ENCODE results near the gene TPSB2. TPM values are rescaled to one million over a fixed set of nuclear protein-coding genes. Genes with fewer than 3 reads are reported as not detected.
A peak's percentile ranks its signal among the peaks of the same experiment; 100 is the strongest.
"Not testable (repeated sequence)": the region's sequence is repeated elsewhere in the genome, so short reads cannot be mapped to it uniquely, and the experiment has no call there.

The TPSB2 gene
- total RNA-seq, 1 donor from 2014 or later, result not detected

DNA sequence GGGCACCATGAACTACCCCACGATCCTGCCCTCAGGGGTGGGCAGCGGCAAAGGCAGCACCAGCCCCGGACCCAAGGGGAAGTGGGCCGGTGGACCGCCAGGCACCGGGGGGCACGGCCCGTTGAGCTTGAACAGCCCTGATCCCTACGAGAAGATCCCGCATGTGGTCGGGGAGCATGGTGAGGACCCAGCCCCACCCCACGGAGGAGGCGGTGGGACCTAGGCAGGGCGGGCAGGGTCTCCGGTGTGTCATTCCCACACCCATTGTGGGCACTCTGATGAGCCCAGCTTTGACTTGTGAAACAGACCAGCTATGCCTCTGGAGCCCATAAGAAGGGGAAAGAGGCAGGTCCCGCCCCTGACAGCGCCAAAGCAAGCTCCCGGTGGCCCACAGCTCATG, 27.7 kb downstream of the TPSB2 start:
- no peak for DNase-seq (ENCODE audit: low read depth in 2 of 2)

DNA sequence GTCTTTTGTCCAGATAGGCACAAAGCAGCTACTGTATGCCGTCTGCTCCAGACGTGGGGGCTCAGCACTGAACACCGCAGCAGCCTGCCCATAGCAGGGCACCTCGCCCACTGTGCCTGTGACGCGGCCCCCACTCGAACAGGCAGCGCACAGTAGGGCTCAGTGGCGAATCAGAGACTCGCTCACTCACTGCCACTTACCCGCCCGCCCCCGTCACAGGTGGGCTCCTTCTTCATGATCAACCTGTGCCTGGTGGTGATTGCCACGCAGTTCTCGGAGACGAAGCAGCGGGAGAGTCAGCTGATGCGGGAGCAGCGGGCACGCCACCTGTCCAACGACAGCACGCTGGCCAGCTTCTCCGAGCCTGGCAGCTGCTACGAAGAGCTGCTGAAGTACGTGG, 28.5 kb downstream of the TPSB2 start:
- DNase-seq (ENCODE audit: low read depth in 2 of 2), result no peak

DNA sequence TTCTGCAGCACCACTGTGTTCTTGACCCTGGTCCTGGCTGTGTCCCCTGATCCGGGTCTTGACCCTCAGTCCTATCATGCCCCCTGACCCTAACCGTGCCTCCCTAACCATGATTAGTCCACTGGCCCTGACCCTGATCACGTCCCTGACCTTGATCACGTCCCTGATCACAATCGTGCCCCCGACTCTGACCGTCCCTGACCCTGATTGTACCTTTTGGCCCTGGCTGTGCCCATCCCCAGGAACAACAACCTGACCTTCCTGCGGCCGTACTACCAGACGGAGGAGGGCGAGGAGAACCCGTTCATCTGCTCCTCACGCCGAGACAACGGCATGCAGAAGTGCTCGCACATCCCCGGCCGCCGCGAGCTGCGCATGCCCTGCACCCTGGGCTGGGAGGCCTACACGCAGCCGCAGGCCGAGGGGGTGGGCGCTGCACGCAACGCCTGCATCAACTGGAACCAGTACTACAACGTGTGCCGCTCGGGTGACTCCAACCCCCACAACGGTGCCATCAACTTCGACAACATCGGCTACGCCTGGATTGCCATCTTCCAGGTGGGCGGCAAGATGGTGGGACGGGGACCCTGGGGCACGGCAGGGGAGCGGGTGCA, 29.9 kb downstream of the TPSB2 start:
- DNase-seq (ENCODE audit: low read depth in 2 of 2), result no peak

DNA sequence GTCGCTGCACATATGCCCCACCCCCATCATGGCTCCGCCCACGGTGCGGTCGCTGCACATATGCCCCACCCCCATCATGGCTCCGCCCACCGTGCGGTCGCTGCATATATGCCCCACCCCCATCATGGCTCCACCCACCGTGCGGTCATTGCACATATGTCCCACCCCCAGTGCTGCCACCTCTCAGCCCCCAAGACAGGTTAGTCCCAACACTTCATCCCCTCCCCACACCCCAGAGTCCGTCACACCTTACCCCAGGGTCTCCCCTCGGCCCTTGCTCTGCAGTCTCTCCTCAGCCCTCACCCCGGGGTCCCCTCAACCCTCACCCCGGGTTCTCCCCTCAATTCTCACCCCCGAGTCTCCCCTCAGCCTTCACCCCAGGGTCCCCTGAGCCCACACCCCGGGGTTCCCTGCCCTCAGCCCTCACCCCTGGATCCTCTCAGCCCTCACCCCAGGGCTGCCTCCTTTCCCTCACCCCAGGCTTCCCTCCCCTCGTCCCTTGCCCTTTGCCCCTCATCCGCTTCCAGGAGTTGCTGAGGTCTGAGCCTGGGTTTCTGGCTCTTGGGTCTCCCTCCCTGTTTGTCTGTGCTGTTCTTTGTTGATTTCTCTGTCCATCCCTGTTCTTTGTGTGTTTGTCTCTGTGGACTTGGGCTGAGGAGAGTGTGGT, 30.5 kb downstream of the TPSB2 start:
- DNase-seq (ENCODE audit: low read depth in 2 of 2), result no peak

DNA sequence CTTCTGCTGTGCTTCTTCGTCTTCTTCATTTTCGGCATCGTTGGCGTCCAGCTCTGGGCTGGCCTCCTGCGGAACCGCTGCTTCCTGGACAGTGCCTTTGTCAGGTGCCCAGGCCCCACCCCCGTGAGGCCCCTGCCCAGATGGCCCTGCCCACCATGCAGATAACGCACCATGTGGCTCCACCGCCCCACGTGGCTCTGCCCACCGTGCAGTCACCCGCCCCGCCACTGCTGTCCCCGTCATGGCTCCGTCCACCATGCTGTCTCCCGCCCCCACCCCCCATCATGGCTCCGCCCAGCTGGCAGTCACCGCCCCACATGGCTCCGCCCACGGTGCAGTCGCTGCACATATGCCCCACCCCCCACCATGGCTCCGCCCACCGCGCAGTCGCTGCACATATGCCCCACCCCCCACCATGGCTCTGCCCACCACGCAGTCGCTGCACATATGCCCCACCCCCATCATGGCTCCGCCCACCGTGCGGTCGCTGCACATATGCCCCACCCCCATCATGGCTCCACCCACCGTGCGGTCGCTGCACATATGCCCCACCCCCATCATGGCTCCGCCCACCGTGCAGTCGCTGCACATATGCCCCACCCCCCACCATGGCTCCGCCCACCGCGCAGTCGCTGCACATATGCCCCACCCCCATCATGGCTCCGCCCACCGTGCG, 31.2 kb downstream of the TPSB2 start:
- not testable (repeated sequence) for DNase-seq (ENCODE audit: low read depth in 2 of 2)

DNA sequence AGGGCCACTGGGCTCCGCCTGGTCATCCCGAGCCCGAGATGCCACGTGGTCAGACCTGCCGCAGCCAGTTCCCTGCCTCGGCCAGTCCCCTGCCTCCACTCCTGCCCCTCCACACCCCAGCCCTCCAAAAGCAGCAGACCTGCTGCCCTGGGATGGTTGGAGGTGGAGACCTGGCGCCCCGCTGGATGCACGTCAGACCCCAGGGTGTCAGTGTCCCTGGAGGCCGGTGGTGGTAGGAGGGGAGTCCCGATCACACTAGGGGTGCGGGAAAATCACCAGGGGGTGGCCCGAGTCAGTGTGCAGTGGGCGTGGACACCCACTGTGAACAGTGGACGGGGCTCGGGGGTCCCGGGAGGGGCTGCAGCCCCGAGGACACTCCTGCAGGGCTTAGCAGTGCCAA, 31.8 kb downstream of the TPSB2 start:
- DNase-seq (ENCODE audit: low read depth in 2 of 2), result no peak

DNA sequence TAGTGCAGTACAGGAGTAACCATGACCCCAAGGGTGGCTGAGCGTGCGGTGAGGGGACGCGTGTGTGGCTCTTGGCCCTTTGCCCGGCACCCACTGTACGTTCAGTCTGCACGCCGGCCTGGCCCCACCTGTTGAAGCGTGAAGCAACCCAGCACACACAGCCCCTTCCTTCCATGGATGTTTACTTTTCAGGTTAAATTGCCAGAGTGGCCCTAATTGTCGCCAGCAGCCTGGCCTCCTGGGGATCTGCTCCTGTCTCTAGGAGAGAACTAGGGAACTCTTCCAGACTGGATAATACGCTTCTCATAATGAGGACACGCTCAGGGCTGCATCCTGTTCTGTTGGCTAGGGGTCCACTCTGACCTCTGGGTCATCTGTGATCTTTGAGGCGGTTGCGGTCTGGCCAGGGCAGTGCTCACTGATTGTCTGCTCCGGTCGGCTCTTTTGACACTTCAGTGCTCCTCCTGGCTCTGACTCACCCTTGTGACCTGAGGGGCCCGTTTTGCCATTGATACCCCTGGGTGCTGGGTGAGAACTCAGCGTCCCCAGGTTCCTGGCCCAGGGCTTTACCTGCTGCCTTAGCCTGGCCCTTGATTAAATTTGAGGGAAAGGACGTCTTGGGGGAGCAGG, 32.6 kb downstream of the TPSB2 start:
- no peak for DNase-seq (ENCODE audit: low read depth in 2 of 2)

DNA sequence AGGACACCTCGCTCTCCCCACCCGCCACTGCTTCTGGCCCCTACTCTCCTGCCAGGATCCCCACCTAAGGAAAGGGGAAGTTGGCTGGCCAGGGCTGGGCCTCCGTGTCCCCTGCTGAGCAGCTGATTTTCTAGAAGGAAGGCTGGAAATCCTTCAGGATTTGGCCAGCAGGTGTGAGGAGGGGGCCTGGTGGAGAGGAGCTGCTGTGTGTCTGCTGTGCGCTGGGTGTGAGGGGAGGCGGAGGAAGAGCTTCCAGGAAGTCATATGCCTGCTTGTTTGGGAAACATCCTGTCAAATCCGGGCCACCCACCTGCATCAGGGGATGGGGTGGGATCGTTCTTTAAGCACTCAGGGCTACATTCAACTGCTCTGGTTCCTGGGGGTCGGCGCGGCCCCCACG, 33.5 kb downstream of the TPSB2 start:
- no peak for DNase-seq (ENCODE audit: low read depth in 2 of 2)

DNA sequence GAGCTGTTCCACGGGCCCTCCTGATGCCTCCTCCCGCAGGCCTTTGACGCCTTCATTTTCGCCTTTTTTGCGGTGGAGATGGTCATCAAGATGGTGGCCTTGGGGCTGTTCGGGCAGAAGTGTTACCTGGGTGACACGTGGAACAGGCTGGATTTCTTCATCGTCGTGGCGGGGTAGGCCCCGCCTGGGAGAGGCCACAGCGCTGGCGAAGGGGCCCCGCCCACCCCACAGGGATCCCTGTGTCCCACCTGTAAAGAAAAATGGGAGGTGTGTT, 34.7 kb downstream of the TPSB2 start:
- no peak for DNase-seq (ENCODE audit: low read depth in 2 of 2)

DNA sequence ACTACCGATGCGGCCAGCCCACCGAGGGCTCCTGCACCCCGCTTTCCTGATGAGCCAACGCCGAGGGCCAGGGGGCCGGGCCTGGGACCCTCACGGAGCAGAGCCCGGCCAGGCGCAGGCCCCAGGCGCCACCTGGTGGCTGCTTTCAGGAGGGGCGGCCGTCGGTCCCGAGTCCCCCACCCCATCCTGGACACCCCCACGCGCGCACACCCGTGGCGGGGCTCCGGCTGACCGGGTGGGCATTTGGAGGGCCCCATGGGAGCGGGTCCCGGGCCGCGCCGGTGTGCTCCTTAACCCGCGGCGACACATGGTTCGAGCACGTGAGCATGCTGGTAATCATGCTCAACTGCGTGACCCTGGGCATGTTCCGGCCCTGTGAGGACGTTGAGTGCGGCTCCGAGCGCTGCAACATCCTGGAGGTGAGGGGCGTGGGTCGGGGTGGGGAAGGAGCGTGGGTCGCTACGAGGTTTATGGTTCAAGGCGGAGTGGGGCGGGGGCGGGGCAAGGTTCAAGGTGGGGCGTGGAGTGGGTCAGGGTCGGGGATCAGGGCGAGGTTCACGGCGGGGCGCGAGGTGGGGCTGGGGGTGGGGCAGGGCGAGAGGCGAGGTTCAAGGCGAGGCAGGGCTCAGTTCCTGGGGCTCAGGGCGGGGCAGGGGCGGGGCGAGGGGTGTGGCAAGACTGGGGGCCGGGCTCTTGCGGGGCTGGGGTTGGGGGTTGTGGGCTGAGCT, 35.2 kb downstream of the TPSB2 start:
- DNase-seq (ENCODE audit: low read depth in 2 of 2), result no peak

DNA sequence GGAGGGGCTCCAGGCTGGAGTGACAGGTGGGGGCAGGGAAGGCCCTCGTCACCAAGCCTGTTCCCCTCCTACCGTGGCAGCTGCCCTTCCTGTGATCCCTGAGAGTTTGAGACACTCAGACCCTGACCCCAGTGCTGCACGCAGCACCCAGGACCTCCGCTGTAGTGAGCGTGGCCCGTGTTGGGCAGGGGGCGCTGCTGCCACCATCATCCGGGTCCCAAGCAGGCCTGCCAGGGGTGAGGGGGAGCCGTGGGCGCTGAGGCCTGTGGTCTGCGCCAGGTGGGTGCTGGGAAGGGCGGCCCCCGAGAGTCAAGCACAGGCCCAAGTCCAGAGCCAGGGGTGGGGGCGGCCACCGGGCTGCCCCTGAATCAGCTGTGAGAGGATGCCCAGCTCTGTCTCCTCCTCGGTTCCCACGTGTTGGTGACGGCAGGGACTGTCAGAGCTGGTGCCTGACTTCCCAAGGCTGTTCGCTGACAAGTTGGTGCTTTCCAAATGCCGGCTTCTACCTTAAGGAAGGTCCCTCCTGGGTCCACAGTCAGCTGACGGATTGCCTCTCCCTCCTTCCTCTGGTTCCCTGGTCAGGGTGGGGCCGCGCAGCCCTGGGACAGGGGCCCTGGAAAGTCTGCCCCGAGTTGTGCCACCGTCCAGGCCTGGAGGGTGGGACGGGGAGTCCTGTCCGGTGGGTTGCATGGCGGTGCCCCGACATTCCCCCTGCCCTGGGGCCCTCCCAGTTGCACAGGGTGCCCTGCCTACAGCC, 36.0 kb downstream of the TPSB2 start:
- no peak for DNase-seq (ENCODE audit: low read depth in 2 of 2)

DNA sequence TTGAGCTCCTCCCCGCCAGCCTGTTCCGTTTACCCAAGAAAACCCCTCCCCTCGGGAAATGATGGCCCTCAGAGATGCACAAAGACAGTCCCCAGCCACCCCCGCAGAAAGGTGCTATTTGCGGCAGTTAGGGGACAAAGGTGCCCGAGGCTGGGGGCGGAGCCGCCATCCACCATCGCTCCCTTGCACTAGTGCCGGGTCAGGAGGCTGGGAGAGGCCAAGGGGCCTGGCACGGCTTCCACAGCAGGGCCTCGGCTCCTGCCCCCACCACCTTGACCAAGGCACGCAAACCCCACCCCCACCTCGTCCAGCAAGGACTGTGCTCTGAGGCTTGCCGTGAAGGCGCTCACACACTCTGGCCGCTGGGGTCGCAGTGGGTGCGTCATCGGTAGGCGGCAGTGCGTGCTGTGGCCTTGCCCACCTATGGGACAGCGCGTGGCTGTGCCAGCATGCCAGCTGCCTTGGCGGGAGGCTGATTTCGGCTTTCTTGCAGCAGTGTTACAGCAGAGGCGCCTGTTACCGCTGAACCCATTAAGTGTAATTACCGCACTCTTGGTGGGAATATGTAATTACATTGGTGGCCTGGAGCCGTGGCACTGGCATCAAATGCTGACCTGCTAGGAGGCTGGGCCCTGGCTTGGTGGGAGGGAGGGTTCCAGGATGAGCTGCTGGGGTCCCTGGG, 36.7 kb downstream of the TPSB2 start:
- no peak for DNase-seq (ENCODE audit: low read depth in 2 of 2)

DNA sequence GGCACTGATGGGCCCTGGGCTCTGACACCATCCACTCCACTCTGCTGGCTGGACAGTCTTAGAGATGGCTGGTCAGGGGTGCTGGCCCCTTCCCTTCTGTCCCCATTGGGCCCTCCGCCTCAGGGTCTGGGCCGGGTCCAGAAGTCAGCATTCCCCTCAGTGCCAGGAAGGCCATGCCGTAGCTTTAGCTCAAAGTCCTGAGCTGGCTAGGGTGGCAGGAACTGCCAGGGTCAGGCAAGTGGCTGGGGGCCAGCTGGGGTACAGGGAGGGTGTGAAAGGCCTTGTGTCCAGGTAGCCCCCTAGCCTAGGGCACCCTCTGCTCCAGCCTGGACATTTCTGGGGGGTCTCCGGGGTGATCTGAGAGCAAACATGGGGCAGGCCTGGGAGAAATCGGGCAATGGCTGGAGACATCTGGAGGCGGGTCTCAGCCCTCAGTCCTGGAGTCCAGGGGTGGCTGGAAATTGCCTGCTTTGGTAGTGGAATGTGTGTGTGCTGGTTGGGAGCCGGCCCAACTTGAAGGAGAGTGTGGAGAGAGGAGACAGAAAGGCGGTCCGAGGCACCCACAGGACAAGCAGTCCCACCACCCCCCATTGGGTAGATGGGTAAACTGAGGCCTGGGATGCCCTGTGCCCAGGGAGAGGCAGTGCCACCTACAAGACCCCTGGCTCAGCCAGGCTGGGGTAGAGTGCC, 37.5 kb downstream of the TPSB2 start:
- no peak for DNase-seq (ENCODE audit: low read depth in 2 of 2)

DNA sequence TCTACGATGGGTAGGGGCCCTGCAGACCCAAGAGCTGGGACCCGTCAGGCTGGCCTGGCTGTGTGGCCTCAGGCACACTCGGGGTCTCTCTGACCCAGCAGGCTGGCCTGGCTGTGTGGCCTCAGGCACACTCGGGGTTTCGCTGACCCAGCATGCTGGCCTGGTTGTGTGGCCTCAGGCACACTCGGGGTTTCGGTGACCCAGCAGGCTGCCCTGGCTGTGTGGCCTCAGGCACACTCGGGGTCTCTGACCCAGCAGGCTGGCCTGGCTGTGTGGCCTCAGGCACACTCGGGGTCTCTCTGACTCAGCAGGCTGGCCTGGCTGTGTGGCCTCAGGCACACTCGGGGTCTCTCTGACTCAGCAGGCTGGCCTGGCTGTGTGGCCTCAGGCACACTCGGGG, 39.2 kb downstream of the TPSB2 start:
- not testable (repeated sequence) for DNase-seq (ENCODE audit: low read depth in 2 of 2)

DNA sequence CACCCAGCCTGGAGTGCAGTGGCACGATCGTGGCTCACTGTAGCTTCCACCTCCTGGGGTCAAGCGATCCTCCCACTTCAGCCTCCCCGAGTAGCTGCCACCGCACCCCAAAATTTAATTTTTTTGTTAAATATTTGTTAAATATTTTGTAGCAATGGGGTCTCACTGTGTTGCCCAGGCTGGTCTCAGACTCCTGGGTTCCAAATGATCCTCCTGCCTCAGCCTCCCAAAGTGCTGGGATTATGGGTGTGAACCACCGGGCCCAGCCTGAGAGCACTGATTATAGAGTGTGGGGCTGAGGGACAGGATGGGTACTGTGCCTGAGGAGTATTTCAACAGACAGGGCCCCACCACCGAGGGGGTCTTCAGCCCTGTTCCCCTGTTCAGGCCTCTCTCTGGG, 40.5 kb downstream of the TPSB2 start:
- no peak for DNase-seq (ENCODE audit: low read depth in 2 of 2)

DNA sequence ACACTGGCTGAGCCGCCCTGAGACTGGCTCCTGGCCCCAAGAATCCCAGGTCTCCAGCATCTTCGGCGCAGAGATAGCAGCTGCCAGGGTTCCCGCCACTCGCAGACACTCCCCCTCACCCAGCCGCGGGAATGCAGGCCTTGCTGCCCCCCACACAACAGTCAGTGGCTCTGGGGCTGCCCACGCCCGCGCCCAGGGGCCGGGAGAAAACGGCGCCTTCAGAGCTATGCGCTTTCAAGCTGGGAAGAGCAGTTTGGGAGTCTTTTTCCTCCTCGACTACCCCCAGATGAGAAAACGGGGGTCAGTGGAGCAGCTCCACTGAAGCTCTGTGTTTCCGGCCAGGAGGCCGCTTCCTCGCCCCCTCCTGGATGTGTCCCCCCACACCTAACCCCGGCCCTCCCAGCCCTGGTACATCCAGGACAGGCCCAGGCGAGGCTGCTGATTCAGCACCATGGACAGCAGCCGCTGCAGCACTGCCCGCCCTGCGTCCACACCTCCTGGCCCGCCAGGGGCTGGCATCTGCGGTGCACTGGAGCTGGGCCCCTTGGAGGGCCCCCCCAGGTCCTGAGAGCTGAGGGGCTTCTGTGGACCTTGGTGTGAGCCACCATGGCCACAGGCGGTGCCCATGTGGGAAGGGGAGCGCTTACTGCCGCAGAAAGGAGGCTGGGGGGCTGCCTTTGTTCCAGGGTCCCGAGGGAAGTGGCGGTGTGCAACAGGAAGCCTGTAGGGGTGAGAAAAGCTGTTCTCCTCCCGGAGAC, 41.4 kb downstream of the TPSB2 start:
- peak; percentile 9 to 55 for DNase-seq (ENCODE audit: low read depth in 2 of 2)

DNA sequence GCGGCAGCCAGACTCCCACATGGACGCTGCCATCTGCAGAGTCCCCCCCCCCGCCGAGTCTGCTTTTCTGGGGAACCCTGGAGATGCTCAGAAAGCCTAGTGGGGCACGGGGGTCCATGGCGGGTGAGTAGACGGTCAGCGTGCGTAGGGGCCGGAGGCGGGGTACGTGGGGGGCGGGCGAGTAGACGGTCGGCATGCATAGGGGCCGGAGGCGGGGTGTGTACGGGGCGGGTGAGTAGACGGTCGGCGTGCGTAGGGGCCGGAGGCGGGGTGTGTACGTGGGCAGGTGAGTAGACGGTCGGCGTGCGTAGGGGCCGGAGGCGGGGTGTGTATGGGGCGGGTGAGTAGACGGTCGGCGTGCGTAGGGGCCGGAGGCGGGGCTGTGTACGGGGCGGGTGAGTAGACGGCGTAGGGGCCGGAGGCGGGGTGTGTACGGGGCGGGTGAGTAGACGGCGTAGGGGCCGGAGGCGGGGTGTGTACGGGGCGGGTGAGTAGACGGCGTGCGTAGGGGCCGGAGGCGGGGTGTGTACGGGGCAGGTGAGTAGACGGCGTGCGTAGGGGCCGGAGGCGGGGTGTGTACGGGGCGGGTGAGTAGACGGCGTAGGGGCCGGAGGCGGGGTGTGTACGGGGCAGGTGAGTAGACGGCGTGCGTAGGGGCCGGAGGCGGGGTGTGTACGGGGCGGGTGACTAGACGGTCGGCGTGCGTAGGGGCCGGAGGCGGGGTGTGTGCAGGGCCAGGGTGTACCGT, 44.4 kb downstream of the TPSB2 start:
- DNase-seq (ENCODE audit: low read depth in 2 of 2), result not testable (repeated sequence)

DNA sequence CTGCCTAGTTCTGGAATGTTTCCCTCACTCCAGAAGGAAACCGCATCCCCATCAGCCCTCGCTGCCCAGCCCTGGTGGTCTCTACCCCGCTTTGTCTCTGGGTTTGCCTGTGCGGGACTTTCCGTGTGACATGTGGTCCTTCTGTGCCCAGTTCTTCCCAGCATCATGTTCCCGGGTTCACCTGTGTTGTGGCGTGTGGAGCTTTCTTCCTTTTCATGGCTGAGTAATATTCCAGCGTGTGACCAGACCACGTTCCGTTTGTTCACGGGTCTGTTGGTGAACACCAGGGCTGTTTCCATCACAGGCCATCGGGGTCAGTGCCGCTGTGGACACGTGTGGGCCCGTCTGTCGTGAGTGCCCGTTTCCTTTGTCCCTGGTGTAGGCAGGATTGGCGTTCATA, 45.0 kb downstream of the TPSB2 start:
- DNase-seq (ENCODE audit: low read depth in 2 of 2), result no peak
